Neural cell (in vitro differentiated cells): ENCODE measurements around the gene PCDH9. TPM values are rescaled to one million over a fixed set of nuclear protein-coding genes. Genes with fewer than 3 reads are reported as not detected.
"Not testable (repeated sequence)": the region's sequence is repeated elsewhere in the genome, so short reads cannot be mapped to it uniquely, and the experiment has no call there.

ENCODE experiments used
- H2AFZ ChIP-seq: fragments of 200-600, 300-800 bp; sonication (generic), shearing (Covaris generic); 2 replicates; pipeline ENCODE4 v1.6.0; 2014; ENCODE audit warnings: low read depth, mild to moderate bottlenecking, antibody characterized with exemption, low read length, moderate library complexity
- H3F3A ChIP-seq: fragments of 200-600 bp; shearing (Covaris generic); 2 replicates; pipeline ENCODE4 v1.6.1; 2016; ENCODE audit warnings: mild to moderate bottlenecking, moderate library complexity, mixed read lengths, antibody characterized with exemption, low read length; ENCODE audit not compliant: insufficient read depth, poor library complexity, severe bottlenecking
- H3K27ac ChIP-seq: fragments of 200-600, 300-800 bp; sonication (generic), shearing (Covaris generic); 2 replicates; pipeline ENCODE4 v1.5.1; 2014; ENCODE audit warnings: mild to moderate bottlenecking, low read length, moderate library complexity
- H3K27me3 ChIP-seq: fragments of 300-800, 200-600 bp; sonication (generic), shearing (Covaris generic); 2 replicates; pipeline ENCODE4 v1.6.0; 2014; ENCODE audit warnings: mild to moderate bottlenecking, low read depth, low read length, moderate library complexity; ENCODE audit not compliant: insufficient read depth
- H3K36me3 ChIP-seq: fragments of 300-800, 200-600 bp; sonication (generic), shearing (Covaris generic); 2 replicates; pipeline ENCODE4 v1.5.1; 2014; ENCODE audit warnings: mild to moderate bottlenecking, antibody characterized with exemption, low read length, moderate library complexity; ENCODE audit not compliant: insufficient read depth
- H3K4me2 ChIP-seq: fragments of 300-800, 200-600 bp; sonication (generic), shearing (Covaris generic); 2 replicates; pipeline ENCODE4 v1.6.0; 2014; ENCODE audit warnings: mild to moderate bottlenecking, low read length
- H3K4me3 ChIP-seq: fragments of 300-800, 200-600 bp; sonication (generic), shearing (Covaris generic); 2 replicates; pipeline ENCODE4 v1.5.1; 2014; ENCODE audit warnings: mild to moderate bottlenecking, low read length, moderate library complexity
- H3K79me2 ChIP-seq: fragments of 200-600 bp; shearing (Covaris generic); replicated peaks from 2 replicates; pipeline ENCODE4 v1.6.0; 2014; ENCODE audit warnings: mild to moderate bottlenecking, low read length, moderate library complexity; ENCODE audit not compliant: insufficient read depth
- H3K9ac ChIP-seq: fragments of 300-800, 200-600 bp; sonication (generic), shearing (Covaris generic); 2 replicates; pipeline ENCODE4 v1.6.1; 2016; ENCODE audit warnings: mild to moderate bottlenecking, low read length, mixed read lengths
- H3K9me2 ChIP-seq: fragments of 200-600 bp; shearing (Covaris generic); 2 replicates; pipeline ENCODE4 v1.6.1; 2016; ENCODE audit warnings: mild to moderate bottlenecking, low read length, mixed read lengths; ENCODE audit not compliant: insufficient read depth
- H3K9me3 ChIP-seq: fragments of 200-600, 300-800 bp; sonication (generic), shearing (Covaris generic); 2 replicates; pipeline ENCODE4 v1.6.1; 2016; ENCODE audit warnings: mild to moderate bottlenecking, mixed run types, low read length, moderate library complexity, mixed read lengths
- H4K20me1 ChIP-seq: fragments of 200-600 bp; shearing (Covaris generic); 2 replicates; pipeline ENCODE4 v1.6.1; 2016; ENCODE audit warnings: mild to moderate bottlenecking, mixed run types; ENCODE audit not compliant: insufficient read depth
- EP300 ChIP-seq: fragments of 450-650 bp; conservative IDR thresholded peaks from 2 replicates; pipeline ENCODE4 v1.6.1; 2014; ENCODE audit warnings: antibody characterized with exemption, mild to moderate bottlenecking, moderate library complexity; ENCODE audit not compliant: poor library complexity, severe bottlenecking
- EZH2 ChIP-seq: fragments of 200-600, 300-800 bp; shearing (Covaris generic), sonication (generic); IDR thresholded peaks from 2 replicates; pipeline ENCODE4 v1.6.1; 2014; ENCODE audit warnings: antibody characterized with exemption, low read length, borderline replicate concordance, mild to moderate bottlenecking; ENCODE audit not compliant: insufficient read depth, poor library complexity, severe bottlenecking
- MXI1 ChIP-seq: fragments of 450-650 bp; conservative IDR thresholded peaks from 2 replicates; pipeline ENCODE4 v1.6.1; 2014; ENCODE audit warnings: antibody characterized with exemption, mild to moderate bottlenecking; ENCODE audit not compliant: poor library complexity, severe bottlenecking
- POLR2AphosphoS5 ChIP-seq: IDR thresholded peaks from 2 replicates; pipeline ENCODE4 v1.6.1; 2012
- RAD21 ChIP-seq: fragments of 450-650 bp; conservative IDR thresholded peaks from 2 replicates; pipeline ENCODE4 v1.6.1; 2014; ENCODE audit warnings: antibody characterized with exemption, mild to moderate bottlenecking, moderate library complexity
- SMC3 ChIP-seq: fragments of 450-650 bp; conservative IDR thresholded peaks from 2 replicates; pipeline ENCODE4 v1.6.1; 2014; ENCODE audit warnings: antibody characterized with exemption, mild to moderate bottlenecking, moderate library complexity; ENCODE audit not compliant: poor library complexity
- TAF1 ChIP-seq: IDR thresholded peaks from 2 replicates; pipeline ENCODE4 v1.6.1; 2012; ENCODE audit warnings: low read depth
- polyA plus RNA-seq: library from polyadenylated mRNA; depleted of rRNA; stranded (reverse); fragments of >200 nt; gene quantifications from 2 replicates; pipeline ENCODE4 v1.2.3, GENCODE V29; 2014
- TF ChIP-seq, protein P1 (sequence below): fragments of 450-650 bp; IDR thresholded peaks from 2 replicates; pipeline ENCODE4 v1.5.1; 2014; ENCODE audit warnings: antibody characterized with exemption, mild to moderate bottlenecking, moderate library complexity; ENCODE audit not compliant: poor library complexity, severe bottlenecking
- TF ChIP-seq, protein P2 (sequence below): IDR thresholded peaks from 2 replicates; pipeline ENCODE4 v1.6.1; 2012; ENCODE audit warnings: borderline replicate concordance

Gene PCDH9
- polyA plus RNA-seq, 1 donor from 2014 or later = 4.6 TPM

DNA sequence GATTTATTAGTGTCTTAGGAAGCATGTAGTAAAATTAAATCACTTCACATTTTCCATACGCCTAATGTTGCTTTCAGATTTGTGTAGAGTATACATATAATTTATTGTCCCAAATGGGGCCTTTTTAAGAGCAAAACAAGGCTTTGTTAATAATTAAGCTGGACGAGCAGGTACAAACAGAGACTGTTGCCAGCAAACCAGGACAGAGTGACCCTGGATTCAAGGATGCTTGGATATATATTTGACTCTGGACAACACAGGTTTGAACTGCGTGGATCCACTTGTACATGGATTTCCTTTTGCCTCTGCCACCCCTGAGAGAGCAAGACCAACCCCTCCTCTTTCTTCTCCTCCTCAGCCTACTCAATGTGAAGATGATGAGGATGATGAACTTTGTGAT is 454.9 kb downstream of the PCDH9 start:
- Histone ChIP-seq H3K9ac (no peak overlapping the region), H3K4me3 (no peak overlapping the region), H3K9me2 (no peaks in the 10 kb centered on the region), H3K27me3 (no peaks in the 10 kb centered on the region), H3K79me2 (no peaks in the 10 kb centered on the region), H2AFZ (no peak overlapping the region), H3K4me2 (no peak overlapping the region), H4K20me1 (no peaks in the 10 kb centered on the region), H3F3A (no peaks in the 10 kb centered on the region), H3K9me3 (no peaks in the 10 kb centered on the region), H3K27ac (no peak overlapping the region), H3K36me3 (no peaks in the 10 kb centered on the region)
- TF ChIP-seq EP300 (no peak), SMC3 (no peak), POLR2AphosphoS5 (no peak)
- TF ChIP-seq, protein P1, sequence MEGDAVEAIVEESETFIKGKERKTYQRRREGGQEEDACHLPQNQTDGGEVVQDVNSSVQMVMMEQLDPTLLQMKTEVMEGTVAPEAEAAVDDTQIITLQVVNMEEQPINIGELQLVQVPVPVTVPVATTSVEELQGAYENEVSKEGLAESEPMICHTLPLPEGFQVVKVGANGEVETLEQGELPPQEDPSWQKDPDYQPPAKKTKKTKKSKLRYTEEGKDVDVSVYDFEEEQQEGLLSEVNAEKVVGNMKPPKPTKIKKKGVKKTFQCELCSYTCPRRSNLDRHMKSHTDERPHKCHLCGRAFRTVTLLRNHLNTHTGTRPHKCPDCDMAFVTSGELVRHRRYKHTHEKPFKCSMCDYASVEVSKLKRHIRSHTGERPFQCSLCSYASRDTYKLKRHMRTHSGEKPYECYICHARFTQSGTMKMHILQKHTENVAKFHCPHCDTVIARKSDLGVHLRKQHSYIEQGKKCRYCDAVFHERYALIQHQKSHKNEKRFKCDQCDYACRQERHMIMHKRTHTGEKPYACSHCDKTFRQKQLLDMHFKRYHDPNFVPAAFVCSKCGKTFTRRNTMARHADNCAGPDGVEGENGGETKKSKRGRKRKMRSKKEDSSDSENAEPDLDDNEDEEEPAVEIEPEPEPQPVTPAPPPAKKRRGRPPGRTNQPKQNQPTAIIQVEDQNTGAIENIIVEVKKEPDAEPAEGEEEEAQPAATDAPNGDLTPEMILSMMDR = no peak

GRCh38 chr13:66774046-66774445 is 456.1 kb downstream of the PCDH9 start:
- Histone ChIP-seq H3K4me2 (no peak overlapping the region), H3K27me3 (no peaks in the 10 kb centered on the region), H2AFZ (no peak overlapping the region), H3K36me3 (no peaks in the 10 kb centered on the region), H3K79me2 (no peaks in the 10 kb centered on the region), H3K9me2 (no peaks in the 10 kb centered on the region), H3K4me3 (no peak overlapping the region), H3K27ac (no peak overlapping the region), H4K20me1 (no peaks in the 10 kb centered on the region), H3F3A (no peaks in the 10 kb centered on the region), H3K9me3 (no peaks in the 10 kb centered on the region), H3K9ac (no peak overlapping the region)
- TF ChIP-seq EP300 (no peak), SMC3 (no peak)

DNA sequence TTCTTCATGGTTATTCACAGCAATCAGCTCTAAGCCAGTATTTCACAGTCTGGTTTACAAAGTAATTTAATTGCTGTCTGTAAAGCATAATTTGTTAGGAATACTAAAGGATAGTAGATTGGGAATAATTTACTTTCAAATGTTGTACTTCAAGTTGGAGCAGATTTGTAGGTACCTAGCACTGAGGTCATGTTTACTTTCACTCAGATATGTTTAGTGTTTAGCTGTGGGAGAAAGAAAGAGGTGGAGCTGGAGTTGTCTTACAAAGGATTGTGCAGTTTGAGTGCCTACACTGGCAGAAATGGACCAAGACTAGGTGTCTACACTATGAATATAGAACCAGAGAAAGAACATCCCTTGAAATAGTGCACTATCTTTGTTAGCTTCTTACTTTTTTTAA is 464.6 kb downstream of the PCDH9 start:
- no peaks in the 10 kb centered on the region for H3F3A ChIP-seq

DNA sequence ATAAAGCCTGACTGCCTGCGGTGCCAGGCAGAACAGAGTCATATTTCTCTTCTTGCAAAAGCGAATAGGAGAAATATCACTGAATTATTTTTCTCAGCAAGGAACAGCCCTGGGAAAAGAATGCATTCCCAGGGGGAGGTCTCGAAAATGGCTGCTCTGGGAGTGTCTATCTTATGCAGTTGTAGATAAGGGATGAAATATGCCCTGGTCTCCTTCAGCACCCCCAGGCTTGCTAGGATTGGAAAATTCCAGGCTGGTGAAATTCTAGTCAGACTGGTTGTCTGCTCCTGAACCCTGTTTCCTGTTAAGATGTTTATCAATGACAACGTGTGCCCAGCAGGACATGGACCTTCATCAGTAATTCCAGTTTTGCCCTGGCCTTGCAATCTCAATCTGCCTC is 469.5 kb downstream of the PCDH9 start:
- H3K9ac ChIP-seq, H3F3A ChIP-seq, H3K9me2 ChIP-seq, H3K4me2 ChIP-seq, H2AFZ ChIP-seq, H3K27ac ChIP-seq, H4K20me1 ChIP-seq, H3K79me2 ChIP-seq, H3K4me3 ChIP-seq, H3K36me3 ChIP-seq, H3K27me3 ChIP-seq, H3K9me3 ChIP-seq: not testable (repeated sequence)

More for the DNA sequence above, 464.6 kb downstream of the PCDH9 start:
- Histone ChIP-seq H3K27ac (no peak overlapping the region), H3K9me3 (no peaks in the 10 kb centered on the region), H3K4me3 (no peak overlapping the region), H3K9me2 (no peaks in the 10 kb centered on the region), H3K27me3 (no peaks in the 10 kb centered on the region), H4K20me1 (no peaks in the 10 kb centered on the region), H3K4me2 (no peak overlapping the region), H2AFZ (no peak overlapping the region), H3K36me3 (no peaks in the 10 kb centered on the region), H3K79me2 (no peaks in the 10 kb centered on the region), H3K9ac (no peak overlapping the region)
- TF ChIP-seq SMC3 (no peak), RAD21 (no peak), EP300 (no peak), TAF1 (no peak), EZH2 (no peak), MXI1 (no peak), POLR2AphosphoS5 (no peak)
- TF ChIP-seq, protein P2, sequence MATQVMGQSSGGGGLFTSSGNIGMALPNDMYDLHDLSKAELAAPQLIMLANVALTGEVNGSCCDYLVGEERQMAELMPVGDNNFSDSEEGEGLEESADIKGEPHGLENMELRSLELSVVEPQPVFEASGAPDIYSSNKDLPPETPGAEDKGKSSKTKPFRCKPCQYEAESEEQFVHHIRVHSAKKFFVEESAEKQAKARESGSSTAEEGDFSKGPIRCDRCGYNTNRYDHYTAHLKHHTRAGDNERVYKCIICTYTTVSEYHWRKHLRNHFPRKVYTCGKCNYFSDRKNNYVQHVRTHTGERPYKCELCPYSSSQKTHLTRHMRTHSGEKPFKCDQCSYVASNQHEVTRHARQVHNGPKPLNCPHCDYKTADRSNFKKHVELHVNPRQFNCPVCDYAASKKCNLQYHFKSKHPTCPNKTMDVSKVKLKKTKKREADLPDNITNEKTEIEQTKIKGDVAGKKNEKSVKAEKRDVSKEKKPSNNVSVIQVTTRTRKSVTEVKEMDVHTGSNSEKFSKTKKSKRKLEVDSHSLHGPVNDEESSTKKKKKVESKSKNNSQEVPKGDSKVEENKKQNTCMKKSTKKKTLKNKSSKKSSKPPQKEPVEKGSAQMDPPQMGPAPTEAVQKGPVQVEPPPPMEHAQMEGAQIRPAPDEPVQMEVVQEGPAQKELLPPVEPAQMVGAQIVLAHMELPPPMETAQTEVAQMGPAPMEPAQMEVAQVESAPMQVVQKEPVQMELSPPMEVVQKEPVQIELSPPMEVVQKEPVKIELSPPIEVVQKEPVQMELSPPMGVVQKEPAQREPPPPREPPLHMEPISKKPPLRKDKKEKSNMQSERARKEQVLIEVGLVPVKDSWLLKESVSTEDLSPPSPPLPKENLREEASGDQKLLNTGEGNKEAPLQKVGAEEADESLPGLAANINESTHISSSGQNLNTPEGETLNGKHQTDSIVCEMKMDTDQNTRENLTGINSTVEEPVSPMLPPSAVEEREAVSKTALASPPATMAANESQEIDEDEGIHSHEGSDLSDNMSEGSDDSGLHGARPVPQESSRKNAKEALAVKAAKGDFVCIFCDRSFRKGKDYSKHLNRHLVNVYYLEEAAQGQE = no peak
- TF ChIP-seq, protein P1 = no peak
